Adrenal gland (tissue), 5 donors: ENCODE data around the gene RPLP2.

Experiments used
- POLR2A ChIP-seq, 2 donors: fragments of 450-650 bp; IDR thresholded peaks; one replicate each; pipeline ENCODE4 v1.6.1; 2017; ENCODE audit warnings: antibody characterized with exemption in 2 of 2, mild to moderate bottlenecking in 2 of 2, moderate library complexity in 1 of 2
- TF ChIP-seq, protein P1 (sequence below), 6 experiments: fragments of 450-650 bp in 4 of 6; fragments of 200-600 bp in 2 of 6; sonication (generic) in 1 of 6; IDR thresholded peaks; 1 replicate in 5 of 6; 2 replicates in 1 of 6; pipeline versions ENCODE4 v1.5.1 to v1.8.0; 2016 to 2021; ENCODE audit warnings: antibody characterized with exemption in 6 of 6, mild to moderate bottlenecking in 2 of 6, moderate library complexity in 1 of 6
- donor health status: DM: no; HTN: no; CAD: no.

GRCh38 chr11:862081-862661 lies 52.4 kb downstream of the RPLP2 start:
- TF ChIP-seq, protein P1, sequence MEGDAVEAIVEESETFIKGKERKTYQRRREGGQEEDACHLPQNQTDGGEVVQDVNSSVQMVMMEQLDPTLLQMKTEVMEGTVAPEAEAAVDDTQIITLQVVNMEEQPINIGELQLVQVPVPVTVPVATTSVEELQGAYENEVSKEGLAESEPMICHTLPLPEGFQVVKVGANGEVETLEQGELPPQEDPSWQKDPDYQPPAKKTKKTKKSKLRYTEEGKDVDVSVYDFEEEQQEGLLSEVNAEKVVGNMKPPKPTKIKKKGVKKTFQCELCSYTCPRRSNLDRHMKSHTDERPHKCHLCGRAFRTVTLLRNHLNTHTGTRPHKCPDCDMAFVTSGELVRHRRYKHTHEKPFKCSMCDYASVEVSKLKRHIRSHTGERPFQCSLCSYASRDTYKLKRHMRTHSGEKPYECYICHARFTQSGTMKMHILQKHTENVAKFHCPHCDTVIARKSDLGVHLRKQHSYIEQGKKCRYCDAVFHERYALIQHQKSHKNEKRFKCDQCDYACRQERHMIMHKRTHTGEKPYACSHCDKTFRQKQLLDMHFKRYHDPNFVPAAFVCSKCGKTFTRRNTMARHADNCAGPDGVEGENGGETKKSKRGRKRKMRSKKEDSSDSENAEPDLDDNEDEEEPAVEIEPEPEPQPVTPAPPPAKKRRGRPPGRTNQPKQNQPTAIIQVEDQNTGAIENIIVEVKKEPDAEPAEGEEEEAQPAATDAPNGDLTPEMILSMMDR (IDR thresholded peaks at IDR 0.05), result no peak
- TF ChIP-seq POLR2A (IDR thresholded peaks at IDR 0.05), result no peak
